ENCODE results near the gene HIGD2B.
"Not testable (repeated sequence)": the region's sequence is repeated elsewhere in the genome, so short reads cannot be mapped to it uniquely, and the experiment has no call there.

DNA sequence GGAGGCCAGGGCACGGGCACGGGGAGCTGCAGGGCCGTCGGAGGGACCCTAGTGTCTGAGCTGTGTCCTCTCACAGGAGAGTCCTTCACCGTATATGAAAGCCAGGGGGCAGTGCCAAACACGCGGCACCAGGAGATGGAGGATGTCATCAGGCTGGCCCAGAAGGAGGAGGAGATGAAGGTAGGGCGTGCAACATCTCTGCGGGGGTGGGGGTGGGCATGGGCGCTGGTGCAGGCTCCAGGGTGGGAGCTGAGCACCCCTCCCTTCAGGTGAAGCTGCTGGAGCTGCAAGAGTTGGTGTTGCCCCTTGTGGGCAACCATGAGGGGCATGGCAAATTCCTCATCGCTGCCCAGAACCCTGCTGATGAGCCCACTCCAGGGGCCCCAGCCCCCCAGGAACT lies 20.3 kb downstream of the HIGD2B start:
- TF ChIP-seq, protein P1, sequence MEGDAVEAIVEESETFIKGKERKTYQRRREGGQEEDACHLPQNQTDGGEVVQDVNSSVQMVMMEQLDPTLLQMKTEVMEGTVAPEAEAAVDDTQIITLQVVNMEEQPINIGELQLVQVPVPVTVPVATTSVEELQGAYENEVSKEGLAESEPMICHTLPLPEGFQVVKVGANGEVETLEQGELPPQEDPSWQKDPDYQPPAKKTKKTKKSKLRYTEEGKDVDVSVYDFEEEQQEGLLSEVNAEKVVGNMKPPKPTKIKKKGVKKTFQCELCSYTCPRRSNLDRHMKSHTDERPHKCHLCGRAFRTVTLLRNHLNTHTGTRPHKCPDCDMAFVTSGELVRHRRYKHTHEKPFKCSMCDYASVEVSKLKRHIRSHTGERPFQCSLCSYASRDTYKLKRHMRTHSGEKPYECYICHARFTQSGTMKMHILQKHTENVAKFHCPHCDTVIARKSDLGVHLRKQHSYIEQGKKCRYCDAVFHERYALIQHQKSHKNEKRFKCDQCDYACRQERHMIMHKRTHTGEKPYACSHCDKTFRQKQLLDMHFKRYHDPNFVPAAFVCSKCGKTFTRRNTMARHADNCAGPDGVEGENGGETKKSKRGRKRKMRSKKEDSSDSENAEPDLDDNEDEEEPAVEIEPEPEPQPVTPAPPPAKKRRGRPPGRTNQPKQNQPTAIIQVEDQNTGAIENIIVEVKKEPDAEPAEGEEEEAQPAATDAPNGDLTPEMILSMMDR (IDR thresholded peaks at IDR 0.05), result not testable (repeated sequence)
- not testable (repeated sequence) for TF ChIP-seq SMC3 (IDR thresholded peaks at IDR 0.05); FOSL2 (IDR thresholded peaks at IDR 0.05); FOSL2 (CRISPR knock-in tag; IDR thresholded peaks at IDR 0.05); KDM5A (IDR thresholded peaks at IDR 0.05)
- TF ChIP-seq, protein P2, sequence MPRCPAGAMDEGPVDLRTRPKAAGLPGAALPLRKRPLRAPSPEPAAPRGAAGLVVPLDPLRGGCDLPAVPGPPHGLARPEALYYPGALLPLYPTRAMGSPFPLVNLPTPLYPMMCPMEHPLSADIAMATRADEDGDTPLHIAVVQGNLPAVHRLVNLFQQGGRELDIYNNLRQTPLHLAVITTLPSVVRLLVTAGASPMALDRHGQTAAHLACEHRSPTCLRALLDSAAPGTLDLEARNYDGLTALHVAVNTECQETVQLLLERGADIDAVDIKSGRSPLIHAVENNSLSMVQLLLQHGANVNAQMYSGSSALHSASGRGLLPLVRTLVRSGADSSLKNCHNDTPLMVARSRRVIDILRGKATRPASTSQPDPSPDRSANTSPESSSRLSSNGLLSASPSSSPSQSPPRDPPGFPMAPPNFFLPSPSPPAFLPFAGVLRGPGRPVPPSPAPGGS (IDR thresholded peaks at IDR 0.05), result not testable (repeated sequence)

Measured in A549 (cell line).